ENCODE data around the gene C6orf136. TPM values are rescaled to one million over a fixed set of nuclear protein-coding genes. Genes with fewer than 3 reads are reported as not detected.

C6orf136 gene
- total and polyA plus RNA-seq, 9 of the 15 experiments (the other 6 are each of a cell fraction or from before 2014, with no cell fraction given): 14.1 to 63.1 (median 18.4) TPM

DNA sequence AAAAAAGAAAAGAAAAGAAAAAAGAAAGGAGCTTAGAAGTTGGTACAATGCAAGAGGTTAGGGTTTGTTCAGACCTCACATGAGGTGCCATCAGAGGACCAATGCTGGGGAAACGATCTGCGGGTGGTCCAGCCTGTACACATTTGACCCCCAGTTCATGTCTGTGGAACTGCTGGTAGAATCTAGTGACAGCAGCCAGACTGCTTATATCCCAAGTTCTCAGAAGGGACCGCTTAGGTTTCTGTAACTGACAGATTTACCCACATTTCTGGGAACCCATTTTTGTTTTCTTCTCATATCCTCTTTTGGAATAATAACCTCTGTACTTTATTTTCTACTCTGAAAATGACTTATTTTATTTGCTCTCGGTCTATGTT is 34.8 kb downstream of the C6orf136 start (continued):
- no peak for TF ChIP-seq REST (IDR thresholded peaks at IDR 0.05; ENCODE audit: borderline replicate concordance)
- no peak for TF ChIP-seq REST (CRISPR knock-in tag; IDR thresholded peaks at IDR 0.05; ENCODE audit: low read depth)
- TF ChIP-seq ZNF592 (IDR thresholded peaks at IDR 0.05): no peak
- no peak for TF ChIP-seq ZFP36 (IDR thresholded peaks at IDR 0.05; ENCODE audit: low read depth, low read length, partially characterized antibody)
- TF ChIP-seq ZKSCAN3 (CRISPR knock-in tag; IDR thresholded peaks at IDR 0.05): no peak
- no peak for TF ChIP-seq E2F5 (CRISPR knock-in tag; IDR thresholded peaks at IDR 0.05)
- no peak for TF ChIP-seq KDM4B (IDR thresholded peaks at IDR 0.05; ENCODE audit: borderline replicate concordance in 2 of 2, low read depth in 1 of 2)
- TF ChIP-seq, protein P1, sequence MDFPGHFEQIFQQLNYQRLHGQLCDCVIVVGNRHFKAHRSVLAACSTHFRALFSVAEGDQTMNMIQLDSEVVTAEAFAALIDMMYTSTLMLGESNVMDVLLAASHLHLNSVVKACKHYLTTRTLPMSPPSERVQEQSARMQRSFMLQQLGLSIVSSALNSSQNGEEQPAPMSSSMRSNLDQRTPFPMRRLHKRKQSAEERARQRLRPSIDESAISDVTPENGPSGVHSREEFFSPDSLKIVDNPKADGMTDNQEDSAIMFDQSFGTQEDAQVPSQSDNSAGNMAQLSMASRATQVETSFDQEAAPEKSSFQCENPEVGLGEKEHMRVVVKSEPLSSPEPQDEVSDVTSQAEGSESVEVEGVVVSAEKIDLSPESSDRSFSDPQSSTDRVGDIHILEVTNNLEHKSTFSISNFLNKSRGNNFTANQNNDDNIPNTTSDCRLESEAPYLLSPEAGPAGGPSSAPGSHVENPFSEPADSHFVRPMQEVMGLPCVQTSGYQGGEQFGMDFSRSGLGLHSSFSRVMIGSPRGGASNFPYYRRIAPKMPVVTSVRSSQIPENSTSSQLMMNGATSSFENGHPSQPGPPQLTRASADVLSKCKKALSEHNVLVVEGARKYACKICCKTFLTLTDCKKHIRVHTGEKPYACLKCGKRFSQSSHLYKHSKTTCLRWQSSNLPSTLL (IDR thresholded peaks at IDR 0.05): peak; percentile 80; the same call in 1 of the 2 replicates
- TF ChIP-seq FOXM1 (IDR thresholded peaks at IDR 0.05; ENCODE audit: low read depth): no peak
- TF ChIP-seq FOXM1 (CRISPR knock-in tag; IDR thresholded peaks at IDR 0.05; ENCODE audit: low read depth): no peak
- TF ChIP-seq POLR2G (IDR thresholded peaks at IDR 0.05; ENCODE audit: low read depth, low read length): no peak

Data from K562 (cell line).